ENCODE data around the gene TNRC6C. TPM values are rescaled to one million over a fixed set of nuclear protein-coding genes. Genes with fewer than 3 reads are reported as not detected.

The TNRC6C gene
- total and polyA plus RNA-seq, 2 of the 13 experiments (the other 11 are each of a cell fraction or from before 2014, with no cell fraction given), result 0.66 to 4.9 TPM

GRCh38 chr17:78117027-78117981 lies 158.8 kb downstream of the TNRC6C start (continued):
- TF ChIP-seq ZNF275 (CRISPR knock-in tag; IDR thresholded peaks at IDR 0.05; ENCODE audit: borderline replicate concordance), result no peak
- TF ChIP-seq AKAP8 (CRISPR knock-in tag; IDR thresholded peaks at IDR 0.05), result peak; percentile 57; the same call in 1 of the 2 replicates
- no peak for TF ChIP-seq ZFP36L2 (CRISPR knock-in tag; IDR thresholded peaks at IDR 0.05)
- TF ChIP-seq ZNF276 (CRISPR knock-in tag; IDR thresholded peaks at IDR 0.05; ENCODE audit: low read depth), result peak; percentile 53; the same call in 1 of the 2 replicates
- no peak for TF ChIP-seq ELF1 (CRISPR knock-in tag; IDR thresholded peaks at IDR 0.05)
- no peak for TF ChIP-seq SOX6 (IDR thresholded peaks at IDR 0.05)
- TF ChIP-seq SOX6 (CRISPR knock-in tag; IDR thresholded peaks at IDR 0.05), result peak; percentile 48
- TF ChIP-seq SRSF1 (optimal IDR thresholded peaks at IDR 0.05; ENCODE audit: low read depth, low read length), result no peak
- TF ChIP-seq NPAS2 (CRISPR knock-in tag; IDR thresholded peaks at IDR 0.05; ENCODE audit: borderline replicate concordance), result no peak
- no peak for TF ChIP-seq ZNF670 (CRISPR knock-in tag; IDR thresholded peaks at IDR 0.05; ENCODE audit: borderline replicate concordance)
- TF ChIP-seq KAT2B (IDR thresholded peaks at IDR 0.05; ENCODE audit: borderline replicate concordance, low read depth, low read length), result no peak
- TF ChIP-seq TRAFD1 (CRISPR knock-in tag; IDR thresholded peaks at IDR 0.05; ENCODE audit: borderline replicate concordance), result no peak
- TF ChIP-seq GATAD2A (CRISPR knock-in tag; IDR thresholded peaks at IDR 0.05), result peak; percentile 89
- no peak for TF ChIP-seq NRL (CRISPR knock-in tag; IDR thresholded peaks at IDR 0.05; ENCODE audit: borderline replicate concordance)
- no peak for TF ChIP-seq SUZ12 (IDR thresholded peaks at IDR 0.05; ENCODE audit: low read depth, low read length)
- no peak for TF ChIP-seq DBP (CRISPR knock-in tag; IDR thresholded peaks at IDR 0.05; ENCODE audit: not compliant biosample characterization)
- TF ChIP-seq ZSCAN21 (CRISPR knock-in tag; IDR thresholded peaks at IDR 0.05; ENCODE audit: borderline replicate concordance), result no peak
- 0 out of 2 replicates have a peak, but pooled peaks have one; percentile 14 for TF ChIP-seq HNRNPL (IDR thresholded peaks at IDR 0.05; ENCODE audit: low read depth, low read length)
- no peak for TF ChIP-seq MXI1 (IDR thresholded peaks at IDR 0.05; ENCODE audit: borderline replicate concordance, low read depth, low read length)
- no peak for TF ChIP-seq ZFYVE20 (CRISPR knock-in tag; IDR thresholded peaks at IDR 0.05; ENCODE audit: borderline replicate concordance, low read depth)
- TF ChIP-seq SNAPC5 (CRISPR knock-in tag; IDR thresholded peaks at IDR 0.05; ENCODE audit: borderline replicate concordance), result no peak
- peak; percentile 42; the same call in 1 of the 2 replicates for TF ChIP-seq MED1 (CRISPR knock-in tag; IDR thresholded peaks at IDR 0.05)
- no peak for TF ChIP-seq TBP (CRISPR knock-in tag; IDR thresholded peaks at IDR 0.05)
- no peak for TF ChIP-seq TCF7L2 (IDR thresholded peaks at IDR 0.05; ENCODE audit: low read depth, low read length)
